Activated naive CD8-positive, alpha-beta T cell treated with anti-CD3 and anti-CD28 coated beads for 36 hours (primary cell): Measurements from ENCODE around the gene IKZF3. TPM values are rescaled to one million over a fixed set of nuclear protein-coding genes. Genes with fewer than 3 reads are reported as not detected.

Experiments used
- DNase-seq: peaks from one replicate; pipeline ENCODE4 v3.0.0; 2021
- H3K27ac Mint-ChIP-seq: one replicate; pipeline ENCODE4 v1.8.0; 2022; ENCODE audit warnings: mild to moderate bottlenecking, moderate library complexity, mixed read lengths
- H3K27me3 Mint-ChIP-seq: one replicate; pipeline ENCODE4 v1.8.0; 2022; ENCODE audit warnings: mild to moderate bottlenecking, mixed read lengths
- H3K36me3 Mint-ChIP-seq: one replicate; pipeline ENCODE4 v1.8.0; 2021; ENCODE audit warnings: mild to moderate bottlenecking, mixed read lengths
- H3K4me1 Mint-ChIP-seq: one replicate; pipeline ENCODE4 v1.8.0; 2021; ENCODE audit warnings: mixed read lengths
- H3K4me3 Mint-ChIP-seq: one replicate; pipeline ENCODE4 v1.8.0; 2022; ENCODE audit warnings: mild to moderate bottlenecking, moderate library complexity, mixed read lengths
- H3K9me3 Mint-ChIP-seq: one replicate; pipeline ENCODE4 v1.8.0; 2022; ENCODE audit warnings: mixed read lengths
- total RNA-seq, 2 experiments: library from RNA; stranded (reverse); gene quantifications; one replicate each; pipeline ENCODE4 v1.2.3, GENCODE V29; 2021

IKZF3 gene
- total RNA-seq, 2 experiments from 2014 or later, result 43.9 to 44.6 TPM

DNA sequence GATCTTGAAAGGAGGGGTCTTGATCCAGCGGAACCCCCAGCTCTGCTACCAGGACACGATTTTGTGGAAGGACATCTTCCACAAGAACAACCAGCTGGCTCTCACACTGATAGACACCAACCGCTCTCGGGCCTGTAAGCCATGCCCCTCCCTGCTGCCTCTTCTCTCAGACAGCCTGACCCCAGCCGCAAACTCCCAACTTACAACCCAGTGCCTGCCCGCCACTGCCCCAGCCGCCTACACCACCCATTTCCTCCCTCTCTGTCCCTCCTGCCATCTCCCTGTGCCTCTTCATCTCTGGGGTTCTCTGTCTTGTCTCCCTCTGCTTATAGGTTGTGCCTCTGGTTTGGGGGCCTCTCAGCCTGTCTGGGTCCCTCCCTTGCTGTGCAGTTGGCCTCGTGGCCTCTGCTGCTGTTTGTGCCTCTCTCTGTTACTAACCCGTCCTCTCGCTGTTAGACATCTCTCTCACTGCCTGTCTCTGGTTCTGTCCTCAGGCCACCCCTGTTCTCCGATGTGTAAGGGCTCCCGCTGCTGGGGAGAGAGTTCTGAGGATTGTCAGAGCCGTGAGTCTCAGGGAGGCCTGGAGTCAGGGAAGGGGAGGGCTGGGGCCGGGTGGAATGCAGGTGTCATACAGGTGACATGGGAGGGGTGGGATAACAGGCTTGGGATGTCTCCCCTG lies 154.7 kb downstream of the IKZF3 start:
- Mint-ChIP-seq H3K27me3 (no peaks in the 10 kb centered on the region), H3K27ac (no peak overlapping the region), H3K4me3 (no peak overlapping the region)

More for the DNA sequence above, 154.7 kb downstream of the IKZF3 start:
- DNase-seq, result no peak
- Mint-ChIP-seq H3K36me3 (no peaks in the 10 kb centered on the region), H3K9me3 (no peaks in the 10 kb centered on the region), H3K4me1 (peaks cover 8% of the 10 kb centered on the region)

Other genes starting within 250 kb of the IKZF3 start
- gene PPP1R1B, start 237.4 kb downstream of the IKZF3 start, total RNA-seq, result not detected
- gene STARD3, start 227.2 kb downstream of the IKZF3 start, total RNA-seq, result 10 to 100 TPM; 47.9 to 53.2 TPM
- under 1 TPM; 0.78 to 0.89 TPM for gene TCAP, start 199.0 kb downstream of the IKZF3 start, total RNA-seq
- gene PNMT, start 195.9 kb downstream of the IKZF3 start, total RNA-seq, result not detected
- 1 to 10 TPM; 7.8 to 8.9 TPM for gene PGAP3, start 176.3 kb downstream of the IKZF3 start, total RNA-seq
- gene ERBB2, start 164.2 kb downstream of the IKZF3 start, total RNA-seq, result 1 to 10 TPM; 3.8 to 4.3 TPM
- gene MIEN1, start 133.8 kb downstream of the IKZF3 start, total RNA-seq, result 10 to 100 TPM; 30.7 to 33.3 TPM
- under 1 TPM; 0.60 to 0.84 TPM for gene GRB7, start 126.4 kb downstream of the IKZF3 start, total RNA-seq
- not detected for gene ZPBP2, start 3.9 kb upstream of the IKZF3 start, total RNA-seq
- gene GSDMB, start 54.3 kb upstream of the IKZF3 start, total RNA-seq, result 1 to 10 TPM; 7.6 to 8.7 TPM
- 10 to 100 TPM; 59.1 to 62.3 TPM for gene ORMDL3, start 63.3 kb upstream of the IKZF3 start, total RNA-seq
- gene LRRC3C, start 63.4 kb upstream of the IKZF3 start, total RNA-seq, result not detected
- gene GSDMA, start 98.7 kb upstream of the IKZF3 start, total RNA-seq, result under 1 TPM; 0.14 to 0.16 TPM
- gene PSMD3, start 116.5 kb upstream of the IKZF3 start, total RNA-seq, result 100 to 1,000 TPM; 173 to 177 TPM
- gene CSF3, start 151.1 kb upstream of the IKZF3 start, total RNA-seq, result not detected
- gene MED24, start 190.1 kb upstream of the IKZF3 start, total RNA-seq, result 100 to 1,000 TPM; 103 to 107 TPM
- gene THRA, start 198.7 kb upstream of the IKZF3 start, total RNA-seq, result 10 to 100 TPM; 11.4 to 12.1 TPM
- 1 to 10 TPM; 4.8 to 5.8 TPM for gene NR1D1, start 236.3 kb upstream of the IKZF3 start, total RNA-seq